Astrocyte (in vitro differentiated cells and primary cell): ENCODE measurements around the gene GHITM.

ENCODE experiments used
- CTCF ChIP-seq: IDR thresholded peaks from 2 replicates; pipeline ENCODE4 v1.5.1; 2011; ENCODE audit warnings: low read depth, mild to moderate bottlenecking, inconsistent platforms, low read length, moderate library complexity; ENCODE audit not compliant: insufficient read depth
- EZH2 ChIP-seq: IDR thresholded peaks from 2 replicates; pipeline ENCODE4 v1.6.1; 2012; ENCODE audit warnings: mild to moderate bottlenecking, low read length, inconsistent platforms; ENCODE audit not compliant: insufficient read depth

- TF ChIP-seq CTCF (no peak), EZH2 (no peak)
These were observed 54.0 kb downstream of the GHITM start for GRCh38 chr10:84193327-84193726.
